Measurements from ENCODE around the gene PIK3R2.
"Not testable (repeated sequence)": the region's sequence is repeated elsewhere in the genome, so short reads cannot be mapped to it uniquely, and the experiment has no call there.

Gene PIK3R2

DNA sequence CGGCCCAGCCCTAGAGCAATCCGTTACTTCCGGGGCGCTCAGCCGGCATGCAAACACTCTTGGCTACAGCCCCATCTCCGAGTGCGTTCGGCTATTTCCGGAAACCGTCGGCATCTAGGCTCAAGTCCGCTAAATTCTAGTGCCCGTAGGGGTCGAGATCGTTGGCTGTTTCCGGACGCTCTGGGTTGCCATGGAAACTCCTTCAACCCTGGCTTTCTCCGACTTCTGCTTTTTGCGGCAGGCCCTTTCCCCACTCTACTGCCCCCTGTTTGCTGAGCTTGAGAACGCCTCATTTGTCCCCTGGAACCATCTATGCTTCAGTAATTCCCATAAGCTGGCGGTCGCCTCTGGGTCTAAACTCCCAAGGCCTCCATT, 534 bp upstream of the PIK3R2 start:
- peak; percentile 89 to 99 (median 97) for DNase-seq (ENCODE audit: low read depth in 2 of 3, low spot score in 2 of 3)

DNA sequence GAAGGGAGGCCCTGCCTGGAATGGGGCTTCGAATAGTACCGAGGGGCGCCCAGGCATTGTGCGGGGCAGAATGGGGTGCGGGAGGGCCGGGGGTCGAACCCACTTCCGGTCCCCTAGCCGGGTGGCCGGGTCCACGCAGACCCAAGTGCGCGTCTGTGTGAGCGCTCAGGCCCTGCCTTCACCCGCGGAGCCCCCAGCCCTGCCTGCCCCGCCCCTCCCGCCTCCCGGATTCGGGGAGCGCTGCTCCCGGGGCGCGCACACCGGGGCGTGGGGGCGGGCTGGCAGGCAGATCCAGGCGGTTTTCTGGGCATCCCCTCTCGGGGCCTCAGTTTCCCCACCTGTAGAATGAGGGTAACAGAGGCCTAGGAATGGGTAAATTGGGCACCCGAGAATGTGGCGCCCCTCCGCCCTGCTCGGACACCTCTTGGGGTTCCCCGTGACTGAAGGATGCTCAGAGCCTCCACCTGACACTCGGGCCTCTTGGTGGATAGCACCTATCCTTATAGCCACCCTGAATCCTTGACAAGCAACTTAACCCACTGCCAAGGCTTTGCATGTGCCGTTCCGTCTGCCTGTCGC, 682 bp downstream of the PIK3R2 start:
- no peak for DNase-seq (ENCODE audit: low read depth in 2 of 3, low spot score in 2 of 3)

DNA sequence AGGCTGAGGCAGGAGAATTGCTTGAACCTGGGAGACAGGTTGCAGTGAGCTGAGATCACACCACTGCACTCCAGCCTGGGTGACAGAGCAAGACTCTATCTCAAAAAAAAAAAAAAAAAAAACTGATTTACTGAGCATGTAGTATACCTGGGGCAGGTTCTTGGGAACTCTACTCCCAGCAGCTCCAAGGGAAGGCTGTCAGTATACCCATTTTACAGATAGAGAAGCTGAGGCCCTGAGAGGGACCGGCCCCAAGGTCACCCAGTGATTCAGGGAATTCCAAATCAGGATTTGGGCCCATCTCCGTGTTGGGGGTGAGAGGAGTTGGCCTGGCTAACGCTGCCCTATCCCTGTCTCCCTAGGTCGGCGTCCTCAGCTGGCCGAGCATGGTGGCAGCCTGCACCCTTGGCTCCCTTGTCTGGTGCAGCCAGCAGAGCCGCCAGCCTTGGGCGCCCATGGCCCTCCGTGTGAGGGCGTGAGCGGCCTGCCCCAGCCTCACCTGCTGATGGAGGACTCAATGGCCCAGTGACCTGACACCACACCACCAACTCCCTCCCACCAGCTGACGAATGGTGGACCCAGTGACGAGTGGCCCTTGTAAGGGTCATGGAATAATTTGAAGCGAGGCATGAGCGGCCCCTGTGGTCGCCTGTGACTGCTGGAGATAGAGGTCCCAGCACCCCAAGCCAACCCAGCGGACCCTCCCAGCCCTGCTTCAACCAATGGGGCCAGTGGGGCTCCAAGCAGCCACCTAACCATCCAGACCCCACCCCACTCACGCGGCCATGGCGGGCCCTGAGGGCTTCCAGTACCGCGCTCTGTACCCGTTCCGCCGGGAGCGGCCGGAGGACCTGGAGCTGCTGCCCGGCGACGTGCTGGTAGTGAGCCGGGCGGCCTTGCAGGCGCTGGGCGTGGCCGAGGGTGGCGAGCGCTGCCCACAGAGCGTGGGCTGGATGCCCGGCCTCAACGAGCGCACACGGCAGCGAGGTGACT, 2.4 kb downstream of the PIK3R2 start:
- no peak for DNase-seq (ENCODE audit: low read depth in 2 of 3, low spot score in 2 of 3)

DNA sequence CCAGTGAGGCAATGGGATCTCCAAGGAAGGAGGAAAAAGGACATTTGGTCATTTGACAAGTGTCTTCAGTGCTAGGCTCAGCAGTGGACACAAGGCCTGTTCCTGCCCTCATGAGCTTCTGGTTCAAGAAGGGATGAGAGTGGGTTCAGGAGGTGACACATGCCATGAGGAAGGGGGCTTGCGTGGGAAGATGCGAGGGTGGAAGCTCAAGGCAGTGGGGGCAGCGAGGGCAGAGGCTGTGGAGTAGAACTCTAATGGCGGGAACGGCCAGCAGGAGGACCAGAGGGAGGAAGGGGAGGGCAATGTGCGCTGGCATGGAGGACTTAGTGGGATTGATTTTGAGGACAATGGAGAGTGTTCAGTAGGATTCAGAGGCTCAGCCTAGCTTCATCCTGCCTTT, 3.3 kb downstream of the PIK3R2 start:
- DNase-seq (ENCODE audit: low read depth in 2 of 3, low spot score in 2 of 3): no peak

- no peak for DNase-seq (ENCODE audit: low read depth in 2 of 3, low spot score in 2 of 3)
Observed at GRCh38 chr19:18156841-18157464, 4.0 kb downstream of the PIK3R2 start.

DNA sequence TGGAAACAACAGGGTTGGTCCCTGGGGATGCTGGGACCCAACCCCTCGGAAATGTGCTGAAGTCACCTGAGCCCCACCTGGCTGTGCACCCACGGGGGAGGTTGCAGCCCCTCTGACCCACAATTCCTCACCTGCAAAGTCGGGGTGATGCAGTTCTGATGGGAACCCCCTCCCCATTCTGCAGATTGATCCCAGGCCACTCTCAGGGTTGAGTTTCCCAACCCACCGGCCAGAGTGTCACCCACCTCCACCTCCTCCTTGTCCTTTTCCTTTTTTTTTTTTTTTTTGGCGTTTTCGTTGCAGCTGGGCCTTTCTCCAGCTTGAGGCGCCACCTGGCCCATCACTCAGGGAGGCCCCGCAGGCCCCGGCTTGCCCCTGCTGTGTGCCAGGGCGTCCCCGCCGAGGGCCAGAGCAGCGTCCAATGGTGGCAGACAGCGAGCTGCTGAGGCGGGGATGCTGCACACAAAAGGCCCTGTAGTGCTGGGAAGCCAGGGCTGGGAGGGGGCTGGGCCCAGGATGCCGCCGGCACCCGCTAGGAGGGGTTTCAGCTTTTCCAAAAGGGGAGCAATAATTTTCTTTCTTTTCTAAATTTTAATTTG, 4.6 kb downstream of the PIK3R2 start:
- no peak for DNase-seq (ENCODE audit: low read depth in 2 of 3, low spot score in 2 of 3)

DNA sequence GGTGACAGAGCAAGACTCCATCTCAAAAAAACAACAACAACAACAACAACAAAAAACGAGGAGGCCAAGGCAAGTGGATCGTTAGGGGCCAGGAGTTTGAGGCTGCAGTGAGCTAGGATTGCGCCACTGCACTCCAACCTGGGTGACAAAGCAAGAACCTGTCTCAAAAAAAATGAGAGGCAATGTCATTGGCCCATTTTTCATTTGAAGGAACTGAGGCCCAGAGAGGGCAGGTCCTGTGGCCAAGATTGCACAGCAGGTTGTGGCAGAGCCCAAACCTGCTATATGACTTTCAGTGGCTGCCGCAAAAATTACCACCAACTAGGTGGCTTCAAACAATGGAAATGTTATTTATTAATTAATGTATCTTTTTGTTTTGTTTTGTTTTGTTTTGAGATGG, 5.5 kb downstream of the PIK3R2 start:
- no peak for DNase-seq (ENCODE audit: low read depth in 2 of 3, low spot score in 2 of 3)

DNA sequence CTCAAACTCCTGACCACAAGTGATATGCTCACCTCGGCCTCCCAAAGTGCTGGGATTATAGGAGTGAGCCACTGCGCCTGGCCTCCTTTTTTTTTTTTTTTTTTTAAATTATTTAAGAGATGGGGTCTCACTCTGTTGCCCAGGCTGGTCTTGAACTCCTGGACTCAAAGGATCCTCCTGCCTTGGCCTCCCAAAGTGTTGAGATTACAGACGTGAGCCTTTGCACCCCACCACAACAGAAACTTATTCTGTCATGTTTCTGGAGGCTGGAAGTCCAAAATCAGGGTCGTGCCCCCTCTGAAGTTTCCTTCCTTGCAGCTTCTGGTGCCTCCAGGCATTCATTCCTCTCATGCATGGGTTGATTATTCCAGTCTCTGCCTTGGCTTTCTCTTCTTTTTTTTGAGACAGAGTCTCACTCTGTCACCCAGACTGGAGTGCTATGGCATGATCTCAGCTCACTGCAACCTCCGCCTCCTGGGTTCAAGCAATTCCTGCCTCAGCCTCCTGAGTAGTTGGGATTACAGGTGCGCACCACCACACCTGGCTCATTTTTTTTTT, 6.2 kb downstream of the PIK3R2 start:
- DNase-seq (ENCODE audit: low read depth in 2 of 3, low spot score in 2 of 3): not testable (repeated sequence)

DNA sequence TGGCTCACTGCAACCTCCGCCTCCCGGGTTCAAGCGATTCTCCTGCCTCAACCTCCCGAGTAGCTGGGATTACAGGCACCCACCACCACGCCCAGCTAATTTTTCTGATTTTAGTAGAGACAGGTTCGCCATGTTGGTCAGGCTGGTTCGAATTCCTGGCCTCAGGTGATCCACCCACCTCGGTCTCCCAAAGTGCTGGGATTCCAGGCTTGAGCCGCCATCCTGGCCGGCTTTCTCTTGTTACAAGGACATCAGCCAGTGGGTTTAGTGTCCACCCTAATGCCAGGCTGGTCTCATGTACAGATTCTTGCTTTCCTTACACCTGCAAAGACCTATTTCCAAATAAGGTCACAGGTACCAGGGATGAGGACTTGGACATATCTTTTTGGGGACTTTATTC, 6.8 kb downstream of the PIK3R2 start:
- no peak for DNase-seq (ENCODE audit: low read depth in 2 of 3, low spot score in 2 of 3)

- DNase-seq (ENCODE audit: low read depth in 2 of 3, low spot score in 2 of 3): peak in 1 of 3 experiments; percentile 16
Observed at GRCh38 chr19:18160493-18160970, 7.6 kb downstream of the PIK3R2 start.

DNA sequence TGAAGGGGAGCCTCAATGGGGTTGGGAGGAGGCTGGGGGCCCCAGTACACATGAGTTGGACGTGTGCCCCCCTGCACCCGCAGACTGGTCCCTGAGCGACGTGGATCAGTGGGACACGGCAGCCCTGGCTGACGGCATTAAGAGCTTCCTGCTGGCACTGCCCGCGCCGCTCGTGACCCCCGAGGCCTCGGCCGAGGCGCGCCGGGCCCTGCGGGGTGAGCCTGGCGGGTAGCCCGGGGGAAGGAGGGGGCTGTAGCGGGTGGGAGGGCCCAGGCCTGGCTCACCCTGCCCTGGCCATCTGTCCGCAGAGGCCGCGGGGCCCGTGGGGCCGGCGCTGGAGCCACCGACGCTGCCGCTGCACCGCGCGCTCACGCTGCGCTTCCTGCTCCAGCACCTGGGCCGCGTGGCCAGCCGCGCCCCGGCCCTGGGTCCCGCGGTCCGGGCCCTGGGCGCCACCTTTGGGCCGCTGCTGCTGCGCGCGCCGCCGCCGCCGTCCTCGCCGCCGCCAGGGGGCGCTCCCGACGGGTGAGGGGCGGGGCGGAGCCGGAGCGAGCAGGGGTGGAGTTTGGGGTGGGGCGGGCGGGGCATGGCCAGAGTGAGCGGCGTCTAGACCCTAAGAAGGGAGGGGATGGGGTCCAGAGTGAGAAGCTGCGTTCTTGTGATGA, 8.1 kb downstream of the PIK3R2 start:
- DNase-seq (ENCODE audit: low read depth in 2 of 3, low spot score in 2 of 3): peak; percentile 72 to 82 (median 78)

DNA sequence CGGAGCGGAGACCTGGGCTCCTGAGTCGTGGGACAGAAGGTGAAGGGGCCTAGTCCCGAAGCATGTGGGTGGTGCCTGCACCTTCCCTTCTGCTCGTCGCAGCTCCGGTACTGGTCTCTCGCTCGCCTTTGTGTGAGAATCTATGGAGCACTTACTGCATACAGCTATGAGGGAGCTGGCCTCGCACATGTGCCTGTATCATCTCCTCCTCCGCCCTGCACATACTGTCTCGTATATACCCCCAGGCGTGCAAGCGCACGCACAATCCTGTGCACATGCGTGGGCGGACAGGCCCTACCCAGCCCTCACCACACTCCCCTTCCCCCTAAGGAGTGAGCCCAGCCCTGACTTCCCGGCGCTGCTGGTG, 8.7 kb downstream of the PIK3R2 start:
- no peak for DNase-seq (ENCODE audit: low read depth in 2 of 3, low spot score in 2 of 3)

- no peak for DNase-seq (ENCODE audit: low read depth in 2 of 3, low spot score in 2 of 3)
Observed at GRCh38 chr19:18164072-18164471, 11.1 kb downstream of the PIK3R2 start.

- DNase-seq (ENCODE audit: low read depth in 2 of 3, low spot score in 2 of 3): no peak
Observed at GRCh38 chr19:18165794-18166544, 13.0 kb downstream of the PIK3R2 start.

- no peak for DNase-seq (ENCODE audit: low read depth in 2 of 3, low spot score in 2 of 3)
Observed at GRCh38 chr19:18167011-18167410, 14.0 kb downstream of the PIK3R2 start.

GRCh38 chr19:18167975-18168645, 15.1 kb downstream of the PIK3R2 start:
- DNase-seq (ENCODE audit: low read depth in 2 of 3, low spot score in 2 of 3): peak in 1 of 3 experiments; percentile 39

DNA sequence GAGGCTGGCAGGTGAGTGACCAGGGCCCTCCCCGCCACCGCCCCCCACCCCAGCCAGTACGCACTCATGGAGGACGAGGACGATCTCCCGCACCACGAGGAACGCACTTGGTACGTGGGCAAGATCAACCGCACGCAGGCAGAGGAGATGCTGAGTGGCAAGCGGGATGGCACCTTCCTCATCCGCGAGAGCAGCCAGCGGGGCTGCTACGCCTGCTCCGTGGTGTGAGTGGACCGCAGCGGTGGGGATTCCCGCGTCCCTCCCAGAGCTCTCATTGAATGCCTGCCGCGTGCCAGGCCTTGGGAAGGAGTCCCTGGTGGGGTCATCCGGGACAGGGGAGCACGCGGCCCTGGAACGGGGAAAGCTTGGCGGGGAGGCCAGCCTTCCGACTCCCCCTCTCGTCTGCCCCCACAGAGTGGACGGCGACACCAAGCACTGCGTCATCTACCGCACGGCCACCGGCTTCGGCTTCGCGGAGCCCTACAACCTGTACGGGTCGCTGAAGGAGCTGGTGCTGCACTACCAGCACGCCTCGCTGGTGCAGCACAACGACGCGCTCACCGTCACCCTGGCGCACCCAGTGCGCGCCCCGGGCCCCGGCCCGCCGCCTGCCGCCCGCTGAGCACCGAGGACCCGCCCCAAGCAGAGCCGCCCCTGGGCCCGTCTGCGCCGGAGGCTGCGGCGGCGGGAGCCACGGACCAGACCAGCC, 15.9 kb downstream of the PIK3R2 start:
- no peak for DNase-seq (ENCODE audit: low read depth in 2 of 3, low spot score in 2 of 3)

GRCh38 chr19:18170714-18171255, 17.8 kb downstream of the PIK3R2 start:
- DNase-seq (ENCODE audit: low read depth in 2 of 3, low spot score in 2 of 3): no peak
